NCI-H1105 treated with DMSO at 0.1 percent for 48 hours (cell line): Measurements from ENCODE around the gene PTPRJ.
"Not testable (repeated sequence)": the region's sequence is repeated elsewhere in the genome, so short reads cannot be mapped to it uniquely, and the experiment has no call there.

Source experiments
- DNase-seq: peaks from one replicate; lab custom pipeline; 2025; lab: John Stamatoyannopoulos, UW

The PTPRJ gene

DNA sequence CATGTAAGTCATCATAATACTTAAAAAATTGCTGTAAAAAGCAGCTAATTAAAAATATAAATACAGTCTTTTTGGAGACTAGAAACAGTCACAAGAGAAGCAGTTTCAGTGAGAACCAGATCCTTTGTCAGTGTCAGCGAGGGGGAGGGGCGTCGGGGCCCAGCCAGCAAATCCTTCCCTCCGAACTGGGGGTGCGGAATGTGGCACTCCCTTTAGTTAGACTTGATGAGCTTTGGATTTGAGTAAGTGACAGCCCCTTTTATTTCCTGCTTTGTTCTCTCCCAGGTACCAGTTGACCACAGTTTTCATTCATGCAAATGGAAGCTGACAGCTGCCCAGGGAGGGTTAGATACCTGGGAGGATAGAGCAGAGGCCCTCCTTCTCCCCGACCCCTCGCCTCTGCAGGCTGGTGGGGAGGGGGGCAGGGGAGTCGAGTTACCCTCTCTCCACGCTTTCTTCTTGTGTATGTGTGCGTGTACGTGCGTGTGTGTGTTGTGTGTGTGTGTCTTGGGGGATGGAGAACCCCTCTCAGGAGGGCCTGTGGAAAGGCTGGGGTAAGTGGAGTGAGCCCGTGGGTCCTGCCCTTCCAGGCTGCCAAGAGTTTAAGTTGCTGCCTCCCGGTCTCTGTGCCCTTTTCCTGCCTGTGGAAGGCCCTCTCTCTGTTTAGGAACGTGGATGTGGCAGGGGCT, 38.3 kb downstream of the PTPRJ start:
- DNase-seq, result no peak

DNA sequence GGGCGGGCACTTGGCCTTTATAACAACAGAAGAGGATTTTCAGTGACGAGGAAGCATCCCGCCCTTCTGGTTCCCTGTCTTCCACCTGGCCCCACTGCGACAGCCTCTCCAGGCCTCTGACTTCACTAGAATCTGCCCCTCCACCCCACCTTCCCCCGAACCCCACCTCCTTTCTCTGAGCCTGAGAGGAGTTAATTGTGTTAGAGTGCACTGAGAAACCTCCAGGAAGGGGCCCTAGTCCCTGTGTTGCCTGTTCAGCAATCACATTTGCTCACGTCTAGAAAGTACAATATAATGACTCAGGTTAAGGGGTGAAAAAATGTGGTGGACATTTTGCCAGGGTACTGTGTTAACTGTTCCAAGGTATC, 38.8 kb downstream of the PTPRJ start:
- no peak for DNase-seq

DNA sequence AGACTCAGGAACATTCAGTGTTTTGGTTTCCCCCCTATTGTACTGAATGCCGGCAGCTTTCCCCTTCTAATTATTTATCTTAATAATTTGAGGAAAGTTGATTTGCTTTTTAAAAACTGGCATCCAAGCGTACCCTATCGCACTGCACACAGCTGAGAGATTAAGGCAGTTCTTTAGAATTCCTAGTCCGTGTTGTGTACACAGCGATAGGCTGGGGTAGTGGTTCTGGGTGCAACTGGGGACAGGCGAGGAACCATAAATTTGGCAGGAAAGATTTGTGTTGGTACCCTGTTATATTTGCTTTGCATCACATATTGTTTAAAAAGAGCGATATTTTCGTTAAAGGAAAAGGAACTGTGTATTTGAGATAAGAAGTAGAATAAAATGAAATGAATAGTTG, 39.2 kb downstream of the PTPRJ start:
- no peak for DNase-seq

DNA sequence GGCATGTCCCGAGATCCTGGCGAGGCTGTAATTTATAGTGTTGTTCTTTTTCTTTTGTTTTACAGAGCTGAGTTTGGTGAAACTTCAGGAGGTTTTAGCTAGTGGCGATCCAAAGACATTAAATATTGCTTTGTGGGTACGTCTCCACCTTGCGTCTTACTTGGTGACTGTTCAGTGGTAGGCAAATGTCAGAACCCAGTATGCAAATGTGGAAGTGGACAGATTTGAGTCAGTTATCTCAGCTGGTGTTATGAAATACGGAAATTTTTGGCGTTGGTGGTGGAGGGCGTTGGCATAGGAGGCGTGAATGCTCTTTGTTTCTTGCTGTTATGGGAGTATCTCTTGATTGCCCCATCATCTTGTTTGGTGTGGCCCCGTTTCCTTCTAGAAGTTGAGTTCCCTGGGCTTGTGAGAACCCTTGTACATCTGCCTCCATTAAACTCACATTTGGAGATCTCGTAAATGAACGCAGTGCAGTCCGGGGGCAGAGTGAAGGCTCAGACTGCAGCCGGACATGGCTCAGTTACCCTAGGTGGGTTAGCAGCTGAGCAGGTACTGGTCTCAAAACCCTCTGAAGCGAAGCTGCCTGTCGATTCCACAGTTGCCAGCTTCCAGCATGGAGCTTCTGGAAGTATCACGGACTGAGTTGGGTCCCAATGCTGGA, 39.9 kb downstream of the PTPRJ start:
- no peak for DNase-seq

DNA sequence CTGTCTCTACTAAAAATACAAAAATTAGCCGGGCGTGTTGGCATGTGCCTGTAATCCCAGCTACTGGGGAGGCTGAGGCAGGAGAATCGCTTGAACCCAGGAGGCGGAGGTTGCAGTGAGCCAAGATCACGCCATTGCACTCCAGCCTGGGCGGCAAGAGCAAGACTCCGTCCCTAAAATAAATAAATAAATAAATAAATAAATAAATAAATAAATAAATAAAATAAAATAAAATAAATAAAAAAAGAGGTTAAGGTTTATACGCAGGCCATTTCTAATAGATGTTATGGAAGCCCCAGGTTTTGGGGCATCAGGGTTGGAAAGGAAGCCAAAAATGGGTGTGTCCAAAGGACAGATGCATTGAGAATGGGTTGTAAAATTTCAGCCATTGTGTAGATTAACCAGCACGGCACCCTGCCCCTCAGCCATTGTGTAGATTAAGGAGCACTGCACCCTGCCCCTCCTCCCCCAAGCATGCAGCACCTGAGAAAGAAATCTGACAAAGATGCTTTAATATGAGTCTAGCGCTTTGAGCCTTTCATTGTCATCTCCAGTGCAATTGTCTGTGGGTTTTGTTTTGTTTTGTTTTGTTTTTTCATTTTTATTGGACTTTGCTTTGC, 41.0 kb downstream of the PTPRJ start:
- DNase-seq, result not testable (repeated sequence)

DNA sequence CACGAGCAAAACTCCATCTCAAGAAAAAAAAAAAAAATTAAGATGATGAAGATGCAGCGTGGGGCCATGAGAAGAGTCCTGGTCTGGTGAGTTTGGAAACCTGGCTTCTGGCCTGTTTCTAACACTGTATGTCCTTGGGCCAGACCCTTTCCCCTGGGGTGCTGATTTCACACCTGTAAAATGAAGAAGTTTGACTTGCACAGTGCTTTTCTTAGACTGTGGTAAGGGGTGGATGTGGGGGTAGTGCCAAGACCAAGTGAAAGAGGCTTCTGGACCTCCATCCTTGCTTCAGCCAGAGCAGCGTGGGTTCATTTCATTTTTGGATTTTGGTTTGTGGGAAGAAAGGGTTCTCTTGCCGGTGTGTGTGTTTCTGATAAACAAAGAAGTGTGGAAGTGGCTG, 42.1 kb downstream of the PTPRJ start:
- no peak for DNase-seq

DNA sequence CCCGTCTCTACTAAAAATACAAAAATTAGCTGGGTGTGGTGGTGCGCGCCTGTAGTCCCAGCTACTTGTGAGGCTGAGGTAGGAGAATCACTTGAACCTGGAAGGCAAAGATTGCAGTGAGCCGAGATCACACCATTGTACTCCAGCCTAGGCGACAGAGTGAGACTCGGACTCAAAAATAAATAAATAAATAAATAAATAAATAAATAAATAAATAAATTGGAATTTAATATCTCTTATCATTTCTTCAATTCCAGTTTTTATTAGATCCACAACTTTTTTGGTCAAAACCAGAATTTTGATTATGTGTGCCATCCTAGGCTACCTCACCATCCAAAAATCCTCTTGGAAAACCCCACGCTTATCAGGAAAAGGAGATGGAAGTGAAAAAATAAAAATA, 43.2 kb downstream of the PTPRJ start:
- DNase-seq, result not testable (repeated sequence)

DNA sequence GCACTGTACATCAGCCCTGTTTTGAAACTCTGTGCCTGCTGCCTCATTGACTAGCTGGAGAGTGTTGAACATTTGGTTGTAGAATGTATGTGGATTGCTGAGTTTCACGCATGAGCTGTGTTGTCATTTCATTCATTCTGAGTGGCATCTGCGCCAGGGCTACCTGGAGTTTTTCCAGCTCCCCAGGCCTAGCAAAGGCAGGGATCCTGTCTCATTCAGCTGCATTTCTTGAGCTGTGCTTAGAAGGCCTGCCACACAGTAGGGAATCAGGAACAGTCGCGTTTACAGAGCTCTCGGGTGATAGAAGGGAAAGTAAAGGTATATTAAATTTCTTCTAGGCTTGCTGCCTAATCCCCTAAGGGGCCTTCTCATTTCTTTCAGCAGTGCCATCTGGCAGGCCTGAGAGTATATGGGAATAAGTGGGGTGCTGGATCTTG, 44.3 kb downstream of the PTPRJ start:
- DNase-seq, result no peak

DNA sequence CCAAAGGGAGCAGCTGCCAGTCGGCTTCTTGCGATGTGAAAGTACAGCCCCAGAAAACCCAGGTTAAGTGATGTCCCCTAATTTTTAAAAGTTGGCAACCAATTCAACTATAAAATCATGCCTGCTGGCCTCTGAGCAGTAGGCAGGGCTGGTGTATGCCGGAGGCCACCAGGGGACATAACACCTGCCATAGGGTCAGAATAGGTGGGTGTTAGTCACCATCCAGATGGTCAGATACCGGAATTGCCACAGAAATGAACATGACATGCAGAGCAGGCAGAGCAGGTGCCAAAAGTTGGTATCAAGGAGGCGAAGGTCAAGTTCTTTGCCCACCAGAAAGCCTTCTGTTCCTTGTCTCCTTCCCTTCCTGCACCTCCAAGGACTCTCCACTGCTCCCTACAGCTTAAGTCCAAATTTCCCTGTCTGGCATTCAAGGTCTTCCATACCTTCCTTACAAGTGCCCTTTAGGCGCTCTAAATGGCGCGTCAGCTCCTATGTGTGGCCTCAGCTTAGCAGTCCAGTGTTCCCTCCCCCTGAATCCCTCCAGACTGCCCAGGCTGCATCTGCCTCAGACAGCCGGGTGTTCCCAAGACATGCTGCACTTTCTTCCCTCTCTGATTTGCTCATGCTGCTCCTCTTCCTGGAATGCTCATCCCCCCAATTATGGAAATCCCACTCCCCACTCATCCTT, 45.1 kb downstream of the PTPRJ start:
- DNase-seq, result no peak

DNA sequence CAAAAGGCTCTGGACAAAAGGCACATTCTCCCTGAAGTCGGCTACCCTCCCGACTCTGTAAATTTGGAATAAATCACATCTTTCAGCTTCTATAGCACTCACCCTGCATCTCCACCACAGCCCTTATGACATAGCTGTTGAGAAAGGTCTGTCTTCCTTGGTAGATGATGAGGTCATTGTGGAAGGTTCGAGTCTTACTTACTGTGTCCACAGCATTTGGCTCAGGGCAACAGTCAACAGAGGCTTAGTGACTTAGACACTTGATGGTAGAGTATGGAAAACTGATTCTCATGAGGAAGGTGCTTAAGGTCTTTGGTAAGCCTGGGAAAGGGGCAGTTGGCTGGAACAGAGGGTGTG, 45.6 kb downstream of the PTPRJ start:
- DNase-seq, result no peak

DNA sequence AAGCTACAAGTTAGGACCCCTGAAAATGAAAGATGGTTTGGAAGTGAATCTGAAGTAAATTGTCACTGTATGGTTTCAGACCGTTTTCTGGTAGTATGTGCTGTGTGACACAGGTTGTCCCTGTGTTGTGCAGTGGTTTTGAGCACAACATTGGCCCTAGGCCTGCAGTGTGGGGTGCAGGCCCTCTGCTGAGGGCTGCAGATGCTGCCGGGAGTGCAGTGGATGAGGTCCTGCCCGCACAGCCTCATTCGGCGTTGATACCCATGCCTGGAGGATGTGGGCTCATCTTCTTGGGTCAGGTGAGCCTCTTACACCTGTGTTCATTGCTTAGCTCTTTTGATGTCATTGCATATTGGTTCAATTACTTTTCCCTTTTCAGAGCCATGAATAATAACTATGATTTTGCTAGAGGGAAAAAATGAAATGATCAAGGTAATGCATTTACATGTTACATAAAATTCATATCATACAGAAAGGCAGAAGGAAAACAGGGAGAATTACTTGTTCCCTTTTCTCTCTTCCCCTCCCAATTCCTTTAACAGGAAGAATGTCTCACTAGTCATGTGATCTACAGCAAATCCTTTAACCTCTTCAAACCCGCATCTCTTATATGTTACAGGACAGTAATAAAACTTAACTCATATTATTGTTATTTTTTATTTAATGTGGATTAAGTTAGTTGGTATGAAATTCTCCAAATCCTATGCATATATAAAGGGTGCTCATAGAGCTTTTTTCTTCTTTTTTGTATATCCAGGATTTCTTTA, 48.7 kb downstream of the PTPRJ start:
- no peak for DNase-seq

DNA sequence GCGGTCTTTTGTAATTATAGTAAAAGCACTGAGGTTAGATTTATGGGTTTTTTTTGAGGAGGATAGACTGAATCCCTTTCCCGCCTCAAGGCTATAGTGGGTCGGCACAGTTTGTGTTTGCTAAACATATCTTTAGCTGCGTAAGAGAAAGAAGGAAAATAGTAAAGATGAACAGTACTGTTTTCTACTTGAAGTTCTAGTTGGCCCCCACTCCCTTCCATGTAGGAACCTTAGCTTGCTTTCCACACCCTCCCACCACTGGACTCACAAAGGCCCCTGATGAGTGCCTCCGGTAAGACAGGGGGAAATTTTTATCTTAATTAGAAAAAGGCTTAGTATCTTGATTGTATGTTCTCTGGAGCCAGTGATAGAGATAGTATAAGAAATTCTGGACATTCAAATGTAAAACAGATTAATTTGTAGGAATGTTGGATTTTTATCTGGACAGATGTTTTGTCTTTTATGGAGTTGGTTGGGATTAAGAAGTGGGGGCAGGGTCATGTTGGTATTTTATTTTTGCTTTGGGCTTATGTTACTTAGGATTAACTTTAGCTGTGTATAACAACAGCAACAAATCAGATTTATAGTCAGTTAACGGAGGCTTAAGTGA, 49.4 kb downstream of the PTPRJ start:
- DNase-seq, result no peak

DNA sequence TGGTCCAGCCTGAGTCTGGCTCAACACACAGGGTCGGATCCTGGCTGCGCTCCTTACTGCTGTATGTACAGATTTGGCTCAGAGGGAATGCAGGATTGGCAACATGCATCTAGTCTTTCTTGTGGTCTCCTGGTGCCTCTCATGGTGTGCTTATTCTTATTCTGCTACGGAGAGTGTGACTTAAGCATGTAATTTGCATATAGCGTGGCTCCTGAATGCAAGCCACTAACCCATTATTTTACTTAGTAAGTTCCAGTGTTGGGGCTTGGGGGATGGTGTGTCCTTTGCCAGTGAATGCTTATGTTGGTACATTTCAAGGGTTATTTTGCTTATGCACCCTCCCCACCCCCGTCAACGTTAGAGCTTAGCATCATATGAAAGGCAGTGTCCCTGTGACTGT, 51.2 kb downstream of the PTPRJ start:
- DNase-seq, result no peak

DNA sequence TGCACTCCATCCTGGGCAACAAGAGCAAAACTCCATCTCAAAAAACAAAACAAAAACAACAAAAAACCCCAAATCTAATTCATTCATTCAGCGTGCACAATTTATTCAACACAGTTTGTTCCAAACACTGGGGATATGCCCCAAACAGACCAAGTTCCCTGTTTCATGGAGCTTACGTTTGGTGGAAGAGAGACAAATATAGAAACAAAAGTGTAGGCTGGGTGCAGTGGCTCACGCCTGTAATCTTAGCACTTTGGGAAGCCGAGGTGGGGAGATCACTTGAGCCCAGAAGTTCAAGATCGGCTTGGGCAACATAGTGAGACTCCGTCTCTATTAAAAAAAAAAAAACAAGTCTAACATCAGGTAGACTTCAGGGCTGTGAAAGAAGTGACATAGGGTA, 52.4 kb downstream of the PTPRJ start:
- no peak for DNase-seq

DNA sequence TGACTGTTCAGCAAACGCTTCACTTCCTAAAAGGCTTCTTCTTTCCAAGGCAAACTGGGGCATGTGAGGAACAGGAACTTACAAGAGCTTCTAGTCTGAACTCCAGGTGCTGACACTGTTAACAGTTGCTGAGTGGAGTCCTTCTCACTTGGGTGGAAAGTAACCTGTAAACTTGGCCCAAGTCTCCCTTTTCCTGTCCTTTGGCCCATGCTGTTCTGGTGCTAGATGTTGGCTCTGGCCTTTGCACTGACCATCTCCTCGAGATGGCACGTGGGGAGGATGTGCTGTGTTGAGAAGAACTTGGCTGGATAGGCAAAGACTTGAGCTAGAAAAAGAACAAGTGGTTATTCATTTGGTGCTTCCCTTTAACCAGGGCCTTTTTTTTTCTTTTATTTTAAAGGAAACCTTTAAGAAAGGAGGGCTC, 53.6 kb downstream of the PTPRJ start:
- DNase-seq, result no peak

DNA sequence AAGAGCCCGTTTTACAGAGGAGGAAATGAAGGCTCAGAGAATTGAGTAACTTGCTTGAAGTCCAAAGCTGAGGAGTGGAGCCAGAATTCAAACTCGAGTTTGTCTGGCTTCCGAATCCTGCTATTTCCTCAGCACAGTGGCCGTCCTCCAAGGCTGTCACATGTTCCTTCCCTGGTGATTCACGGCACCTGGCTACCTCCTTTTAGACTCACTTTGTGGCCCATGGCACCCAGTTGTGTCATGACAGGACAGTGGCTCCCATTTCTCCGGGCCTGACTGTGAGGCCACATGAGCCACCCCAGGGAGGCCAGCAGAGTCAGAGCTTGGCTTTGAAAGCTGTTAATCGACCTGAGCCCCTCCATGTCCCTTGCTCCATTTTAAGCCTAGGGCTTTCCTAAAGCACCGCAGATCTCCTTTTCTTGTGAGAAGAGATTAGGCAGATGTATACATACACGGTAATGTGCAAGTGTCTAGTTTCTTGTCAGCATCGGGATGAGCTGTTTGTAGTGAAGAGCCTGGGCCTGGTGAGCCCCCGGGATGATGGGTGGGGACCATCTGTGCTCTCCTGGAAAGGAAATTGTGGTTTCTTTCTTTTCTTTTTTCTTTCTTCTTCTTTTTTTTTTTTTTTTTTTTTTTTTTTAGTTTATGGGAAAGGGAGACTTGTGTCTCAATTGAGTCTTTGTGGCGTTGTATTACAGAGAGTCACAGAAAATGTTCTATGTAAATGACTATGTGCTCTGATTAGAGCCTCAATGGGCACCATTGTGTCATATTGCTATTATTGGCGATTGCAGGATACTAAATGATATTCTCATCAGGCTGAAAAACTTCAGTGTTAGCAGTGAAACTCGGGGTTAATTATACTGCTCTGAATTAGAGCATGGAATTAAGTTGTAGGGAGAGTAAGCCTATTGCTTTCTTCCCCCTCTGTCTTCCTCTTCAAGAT, 54.8 kb downstream of the PTPRJ start:
- no peak for DNase-seq

DNA sequence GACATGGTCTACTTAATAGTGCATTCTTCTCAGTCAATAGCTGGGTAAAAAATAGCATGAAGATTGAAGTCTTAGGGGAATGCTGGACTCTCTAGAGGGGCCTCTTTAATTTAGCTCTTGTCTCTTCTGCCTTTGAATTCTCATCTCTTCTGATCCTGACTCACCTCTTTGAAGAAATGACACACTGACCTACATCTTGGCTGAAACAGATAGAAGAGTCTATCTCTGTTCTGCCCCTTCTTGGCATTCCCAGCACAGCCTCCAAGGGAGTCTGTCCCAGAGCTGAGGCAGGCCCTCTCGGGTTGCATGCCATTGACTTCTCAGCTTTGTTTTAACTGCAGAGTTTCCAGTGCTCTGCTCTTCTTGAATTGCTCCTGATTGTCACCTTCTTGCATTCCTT, 55.7 kb downstream of the PTPRJ start:
- no peak for DNase-seq

DNA sequence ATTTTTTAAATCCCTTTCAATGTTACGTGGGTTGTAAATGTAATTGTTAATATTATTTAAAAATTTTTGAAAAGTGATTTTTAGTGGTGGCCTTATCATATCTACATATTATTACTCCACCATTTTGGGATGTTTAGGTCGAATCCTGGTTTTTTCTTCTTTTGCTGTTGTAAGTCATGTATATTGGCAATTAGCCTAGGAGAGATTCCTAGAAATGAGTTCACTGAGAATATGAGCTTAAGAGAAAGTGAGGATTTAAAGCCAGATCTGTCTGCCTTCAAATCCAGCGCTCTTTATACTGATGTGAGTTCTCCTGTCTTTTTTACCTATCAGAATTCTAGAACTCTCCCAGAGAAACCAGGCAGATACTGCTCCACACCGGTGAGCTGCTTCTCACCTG, 56.1 kb downstream of the PTPRJ start:
- DNase-seq, result no peak

DNA sequence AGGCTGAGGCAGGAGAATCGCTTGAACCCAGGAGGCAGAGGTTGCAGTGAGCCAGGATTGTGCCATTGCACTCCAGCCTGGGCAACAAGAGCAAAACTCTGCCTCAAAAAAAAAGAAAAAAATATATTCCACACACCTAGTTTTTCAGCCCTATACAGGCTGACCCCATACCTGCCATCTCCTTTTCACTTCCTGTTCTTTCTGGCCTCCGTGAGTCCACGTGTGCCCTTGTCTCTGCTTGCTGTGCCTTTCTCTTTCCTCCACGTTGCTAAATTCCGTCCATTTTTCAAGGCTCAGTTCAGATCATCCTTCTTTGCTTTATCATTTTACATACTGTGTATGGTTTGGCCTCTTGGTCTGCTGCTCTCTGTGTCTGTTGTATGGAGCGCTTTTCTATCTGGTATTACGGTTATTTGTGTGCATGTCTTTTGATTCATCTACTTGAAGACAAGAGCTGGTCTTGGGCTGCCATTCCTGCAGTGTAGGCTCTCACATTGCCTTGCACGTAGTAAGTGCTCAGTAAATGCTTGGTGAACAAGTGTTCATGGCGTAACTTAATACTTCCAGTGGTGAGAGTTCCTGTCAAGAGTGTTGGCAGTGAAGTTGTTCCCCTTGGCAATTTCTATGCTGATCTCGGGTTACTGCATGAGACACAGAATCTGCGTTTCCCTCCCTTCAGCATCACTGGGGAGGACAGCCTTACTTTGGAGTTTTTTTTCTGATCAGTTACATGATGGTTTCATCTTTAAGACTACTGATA, 57.5 kb downstream of the PTPRJ start:
- no peak for DNase-seq
